BJ (cell line): ENCODE measurements around the gene EPHA3. TPM values are rescaled to one million over a fixed set of nuclear protein-coding genes. Genes with fewer than 3 reads are reported as not detected.

ENCODE experiments used
- CTCF ChIA-PET: fragments of 350-600 bp; formaldehyde crosslinking; extraction: SDS; loops from one replicate; lab custom pipeline; 2021; ENCODE audit warnings: antibody characterized with exemption, inconsistent platforms; lab: Yijun Ruan, JAX
- POLR2A ChIA-PET: fragments of 300-600 bp; sonication (Branson Sonifier 250); formaldehyde crosslinking; extraction: SDS; loops from one replicate; lab custom pipeline; 2021; ENCODE audit warnings: antibody characterized with exemption; lab: Charles Lee
- DNase-seq: peaks from one replicate; pipeline ENCODE4 v3.0.0-alpha.2; 2011; ENCODE audit warnings: low read depth
- H3K27me3 ChIP-seq: 2 replicates; pipeline ENCODE4 v1.6.0; 2011; ENCODE audit warnings: low read length; ENCODE audit not compliant: control insufficient read depth, insufficient read depth
- H3K36me3 ChIP-seq: 2 replicates; pipeline ENCODE4 v1.5.1; 2011; ENCODE audit warnings: low read length; ENCODE audit not compliant: control insufficient read depth, insufficient read depth
- H3K4me3 ChIP-seq: 2 replicates; pipeline ENCODE4 v1.5.1; 2011; ENCODE audit warnings: low read depth, mild to moderate bottlenecking, control low read depth, low read length
- polyA plus RNA-seq: library from polyadenylated mRNA; depleted of rRNA; stranded (reverse); fragments of >200 nt; gene quantifications from 2 replicates; pipeline ENCODE4 v1.2.3, GENCODE V29; 2011
- TF ChIP-seq, protein P1 (sequence below): IDR thresholded peaks from 2 replicates; pipeline ENCODE4 v1.5.1; 2011; ENCODE audit warnings: low read depth, mild to moderate bottlenecking, control low read depth, inconsistent platforms, low read length, moderate library complexity; ENCODE audit not compliant: insufficient read depth

EPHA3 gene
- polyA plus RNA-seq, 1 experiment: 0.12 TPM

- TF ChIP-seq, protein P1, sequence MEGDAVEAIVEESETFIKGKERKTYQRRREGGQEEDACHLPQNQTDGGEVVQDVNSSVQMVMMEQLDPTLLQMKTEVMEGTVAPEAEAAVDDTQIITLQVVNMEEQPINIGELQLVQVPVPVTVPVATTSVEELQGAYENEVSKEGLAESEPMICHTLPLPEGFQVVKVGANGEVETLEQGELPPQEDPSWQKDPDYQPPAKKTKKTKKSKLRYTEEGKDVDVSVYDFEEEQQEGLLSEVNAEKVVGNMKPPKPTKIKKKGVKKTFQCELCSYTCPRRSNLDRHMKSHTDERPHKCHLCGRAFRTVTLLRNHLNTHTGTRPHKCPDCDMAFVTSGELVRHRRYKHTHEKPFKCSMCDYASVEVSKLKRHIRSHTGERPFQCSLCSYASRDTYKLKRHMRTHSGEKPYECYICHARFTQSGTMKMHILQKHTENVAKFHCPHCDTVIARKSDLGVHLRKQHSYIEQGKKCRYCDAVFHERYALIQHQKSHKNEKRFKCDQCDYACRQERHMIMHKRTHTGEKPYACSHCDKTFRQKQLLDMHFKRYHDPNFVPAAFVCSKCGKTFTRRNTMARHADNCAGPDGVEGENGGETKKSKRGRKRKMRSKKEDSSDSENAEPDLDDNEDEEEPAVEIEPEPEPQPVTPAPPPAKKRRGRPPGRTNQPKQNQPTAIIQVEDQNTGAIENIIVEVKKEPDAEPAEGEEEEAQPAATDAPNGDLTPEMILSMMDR: no peak
- H3K27me3 ChIP-seq: no peaks in the 10 kb centered on the region
- ChIA-PET POLR2A (no interaction called here), CTCF (no interaction called here)
- H3K36me3 ChIP-seq: no peaks in the 10 kb centered on the region
- no peak overlapping the region for H3K4me3 ChIP-seq
- DNase-seq: no peak
These were observed 172.9 kb downstream of the EPHA3 start for GRCh38 chr3:89280301-89280700.

DNA sequence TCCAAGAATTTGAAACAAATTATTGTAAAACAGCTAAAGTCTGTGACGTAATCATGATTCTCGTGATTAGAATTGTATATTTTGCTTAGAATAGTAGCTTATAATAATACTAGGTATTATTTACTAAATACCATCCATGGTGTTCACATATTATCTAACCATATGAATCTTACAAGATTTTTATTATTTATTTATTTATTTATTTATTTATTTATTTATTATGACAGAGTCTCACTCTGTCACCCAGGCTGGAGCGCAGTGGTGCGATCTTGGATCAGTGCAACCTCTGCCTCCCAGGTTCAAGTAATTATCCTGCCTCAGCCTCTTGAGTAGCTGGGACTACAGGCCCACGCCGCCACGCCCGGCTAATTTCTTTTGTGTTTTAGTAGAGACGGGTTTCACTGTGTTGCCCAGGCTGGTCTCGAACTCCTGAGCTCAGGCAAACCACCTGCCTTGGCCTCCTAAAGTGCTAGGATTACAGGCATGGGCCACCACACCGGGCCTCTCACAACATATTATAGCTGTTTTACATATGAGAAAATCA, 173.5 kb downstream of the EPHA3 start:
- Histone ChIP-seq H3K36me3 (no peaks in the 10 kb centered on the region), H3K4me3 (no peak overlapping the region), H3K27me3 (no peaks in the 10 kb centered on the region)
- ChIA-PET POLR2A (no interaction called here), CTCF (no interaction called here)
- no peak for DNase-seq
- TF ChIP-seq, protein P1: no peak

DNA sequence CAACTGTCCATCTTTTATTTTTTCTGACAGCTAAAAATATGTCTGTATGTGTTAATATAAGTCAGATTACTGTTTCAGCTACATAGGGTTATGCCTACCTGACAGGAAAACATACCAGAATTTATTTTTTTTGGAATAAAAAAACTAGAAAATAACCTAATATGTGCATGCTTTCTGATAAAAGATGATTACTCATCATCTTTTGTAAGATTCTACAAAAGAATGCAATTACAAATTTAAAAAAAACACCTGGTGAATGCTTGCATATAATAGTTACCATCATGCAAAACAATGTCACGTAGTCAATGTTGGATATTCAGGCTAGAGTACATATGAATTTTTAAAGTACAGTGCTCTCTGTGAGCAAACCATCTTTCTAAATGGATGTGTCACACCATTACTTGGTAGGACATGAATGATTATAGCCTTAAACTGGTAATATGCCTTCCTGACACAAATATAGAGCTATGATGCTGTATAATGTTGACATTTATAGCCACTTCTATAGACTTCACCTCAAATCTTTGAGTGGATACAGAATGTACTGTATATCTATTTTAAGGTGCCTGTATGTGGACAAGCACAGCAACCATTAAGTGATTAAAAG, 180.6 kb downstream of the EPHA3 start:
- Histone ChIP-seq H3K4me3 (no peak overlapping the region), H3K36me3 (no peaks in the 10 kb centered on the region), H3K27me3 (no peaks in the 10 kb centered on the region)
- POLR2A ChIA-PET: no interaction called here
- no peak for DNase-seq
- CTCF ChIA-PET: no interaction called here
- TF ChIP-seq, protein P1: no peak

DNA sequence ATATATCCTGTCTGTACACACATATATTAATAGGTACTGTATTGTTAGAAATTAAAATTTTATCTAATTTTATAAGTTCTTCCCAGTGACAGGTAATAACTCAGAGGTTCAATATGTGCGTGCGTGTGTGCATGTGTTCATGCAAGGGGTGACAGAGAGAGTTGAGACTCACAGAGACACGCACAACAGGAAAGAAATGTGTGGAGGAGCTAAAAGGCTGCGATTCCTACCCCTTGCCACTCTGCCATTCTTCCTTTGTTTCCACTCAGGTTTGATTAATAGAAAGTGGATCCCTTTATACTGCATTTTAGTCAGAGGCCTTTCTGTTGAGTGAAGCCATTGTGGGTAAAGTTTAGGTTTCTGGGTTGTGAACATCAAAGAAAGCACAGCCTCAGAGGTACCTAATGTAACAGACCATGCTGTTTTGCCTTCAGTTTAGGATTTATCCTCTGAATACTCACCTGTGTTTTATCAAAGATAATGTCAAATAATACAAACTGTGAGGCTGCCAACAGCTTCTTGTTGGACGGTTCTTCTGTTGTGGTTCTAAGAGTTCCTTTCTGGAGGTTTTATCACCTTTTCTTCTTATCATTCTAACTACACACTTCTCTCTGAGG, 182.3 kb downstream of the EPHA3 start:
- ChIA-PET CTCF (no interaction called here), POLR2A (no interaction called here)
- Histone ChIP-seq H3K36me3 (no peaks in the 10 kb centered on the region), H3K27me3 (no peaks in the 10 kb centered on the region), H3K4me3 (no peak overlapping the region)
- TF ChIP-seq, protein P1: no peak
- no peak for DNase-seq

GRCh38 chr3:89297199-89297598, 189.8 kb downstream of the EPHA3 start:
- no peak for DNase-seq
- H3K4me3 ChIP-seq: no peak overlapping the region
- no peaks in the 10 kb centered on the region for H3K36me3 ChIP-seq
- ChIA-PET CTCF (no interaction called here), POLR2A (no interaction called here)
- H3K27me3 ChIP-seq: no peaks in the 10 kb centered on the region
- TF ChIP-seq, protein P1: no peak
